NCI-H748 (cell line): ENCODE measurements around the gene ZFAND5.

Experiments used
- DNase-seq: peaks from one replicate; lab custom pipeline; 2025; ENCODE audit not compliant: unreplicated experiment; lab: John Stamatoyannopoulos, UW

The ZFAND5 gene

DNA sequence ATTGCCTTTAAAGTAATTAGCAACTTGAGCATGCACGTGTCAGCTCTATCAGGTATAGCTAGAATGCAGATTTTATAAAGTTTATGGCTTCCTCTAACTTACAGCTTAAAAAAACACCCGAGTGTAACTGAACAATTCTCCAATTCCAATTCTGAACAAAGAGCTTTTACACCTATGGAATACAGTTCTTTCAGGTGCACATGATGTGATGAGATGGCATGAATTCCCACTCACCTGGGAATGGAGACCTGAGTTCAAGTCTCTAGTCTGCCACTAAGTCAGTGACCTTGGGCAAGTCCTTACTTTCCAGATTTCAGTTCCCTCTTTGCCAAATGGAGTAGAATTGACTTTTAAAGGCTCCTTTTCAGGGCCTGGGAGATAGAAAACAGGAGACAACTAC lies 1.8 kb downstream of the ZFAND5 start:
- peak; percentile 14 for DNase-seq

DNA sequence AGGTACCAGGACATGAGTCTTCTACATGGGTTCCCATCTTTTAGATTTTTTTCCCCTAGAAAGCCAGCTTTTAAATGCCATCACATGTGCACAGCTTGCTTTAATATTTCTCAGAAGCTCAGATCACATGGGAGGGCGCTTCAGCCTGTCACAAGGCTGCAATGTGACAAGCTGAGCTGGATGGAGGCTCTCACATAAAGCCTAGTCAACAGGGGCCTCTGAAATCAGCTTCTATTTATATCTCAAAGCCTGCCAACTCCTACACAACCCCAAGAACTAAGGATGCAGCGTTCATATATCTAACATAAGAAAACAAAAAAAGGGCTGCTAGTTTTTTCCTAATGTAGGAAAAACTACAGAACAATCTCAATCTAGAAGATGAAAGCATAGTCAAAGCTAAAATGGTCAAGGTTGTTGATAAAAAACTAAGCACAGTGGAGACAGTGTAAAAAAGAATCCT lies 2.3 kb downstream of the ZFAND5 start:
- DNase-seq, result peak; percentile 59

DNA sequence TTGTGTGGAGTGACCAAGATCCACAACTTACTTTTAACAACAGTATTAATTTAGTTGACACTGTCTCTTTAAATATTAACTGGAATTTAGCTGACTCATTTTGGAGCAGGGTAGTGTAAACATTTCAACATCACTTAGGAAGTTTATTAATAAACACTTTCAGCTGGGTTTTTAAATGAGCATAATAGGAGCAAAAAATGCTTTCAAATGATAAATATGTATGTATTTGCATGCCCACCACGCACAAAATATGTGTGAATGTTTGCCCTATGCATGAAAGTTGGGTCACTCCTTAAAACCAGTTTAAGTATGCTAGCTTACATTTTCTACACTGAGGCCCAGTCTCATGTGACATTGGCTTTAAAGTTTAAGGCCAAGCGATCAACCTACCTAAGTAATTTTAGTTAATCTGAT lies 2.9 kb downstream of the ZFAND5 start:
- no peak for DNase-seq

- DNase-seq, result no peak
Measured at GRCh38 chr9:72361217-72361616, 3.8 kb downstream of the ZFAND5 start.

DNA sequence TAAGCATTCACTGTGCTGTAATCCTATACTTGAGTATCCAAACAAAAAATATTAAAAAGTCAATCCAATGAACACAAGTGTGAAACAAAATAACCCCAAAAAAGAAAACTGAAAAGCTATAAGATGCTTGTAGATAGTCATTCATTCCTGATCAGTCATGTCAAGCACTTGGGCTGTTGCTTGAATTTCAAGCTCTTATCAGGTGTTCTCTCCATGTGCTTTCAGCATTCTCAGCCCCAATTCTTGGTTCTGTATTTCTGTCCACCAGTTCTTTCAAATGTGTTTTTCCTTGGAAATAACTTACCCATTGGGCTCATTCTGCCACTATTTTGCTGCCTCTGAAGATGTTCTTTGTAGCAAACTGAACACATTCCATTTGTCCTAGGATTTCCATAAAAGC lies 4.7 kb downstream of the ZFAND5 start:
- no peak for DNase-seq

GRCh38 chr9:72356041-72356582 lies 8.9 kb downstream of the ZFAND5 start:
- DNase-seq, result no peak

DNA sequence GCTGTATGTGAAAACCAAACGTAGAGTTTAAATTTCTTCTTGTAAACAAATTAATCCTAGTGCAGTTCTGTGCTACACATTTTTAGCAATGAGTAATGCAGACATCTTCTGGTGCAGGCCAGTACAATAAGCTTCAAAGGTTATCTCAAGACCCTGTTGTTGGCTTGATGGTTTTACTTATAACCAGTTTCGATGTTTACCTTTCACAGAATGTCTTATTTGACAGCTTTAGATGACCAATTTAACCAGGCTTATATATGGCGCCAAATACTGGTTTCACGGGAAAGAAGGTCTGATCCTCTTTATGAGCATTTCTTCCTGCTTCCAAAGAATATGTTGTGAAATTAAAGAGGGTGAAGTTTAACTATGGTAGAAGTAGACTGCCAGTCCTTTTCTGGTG lies 9.9 kb downstream of the ZFAND5 start:
- no peak for DNase-seq

DNA sequence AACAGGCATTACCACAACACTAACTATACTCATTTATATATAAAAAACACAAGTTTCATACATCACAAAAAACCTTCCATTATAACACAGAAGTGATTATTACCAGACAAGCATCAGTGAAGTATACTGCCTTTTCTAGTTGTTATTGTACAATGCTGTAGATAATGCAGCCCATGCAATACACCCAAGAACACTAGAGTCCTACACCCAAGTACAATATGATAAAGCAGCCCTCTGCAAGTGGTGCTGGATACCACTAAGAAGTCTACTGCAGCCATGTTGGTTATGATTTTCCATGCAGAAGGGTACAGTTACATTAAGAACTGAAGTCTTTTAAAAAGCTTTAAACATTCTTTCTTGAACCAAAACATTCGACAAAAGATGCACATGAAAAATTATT lies 10.3 kb downstream of the ZFAND5 start:
- DNase-seq, result no peak

DNA sequence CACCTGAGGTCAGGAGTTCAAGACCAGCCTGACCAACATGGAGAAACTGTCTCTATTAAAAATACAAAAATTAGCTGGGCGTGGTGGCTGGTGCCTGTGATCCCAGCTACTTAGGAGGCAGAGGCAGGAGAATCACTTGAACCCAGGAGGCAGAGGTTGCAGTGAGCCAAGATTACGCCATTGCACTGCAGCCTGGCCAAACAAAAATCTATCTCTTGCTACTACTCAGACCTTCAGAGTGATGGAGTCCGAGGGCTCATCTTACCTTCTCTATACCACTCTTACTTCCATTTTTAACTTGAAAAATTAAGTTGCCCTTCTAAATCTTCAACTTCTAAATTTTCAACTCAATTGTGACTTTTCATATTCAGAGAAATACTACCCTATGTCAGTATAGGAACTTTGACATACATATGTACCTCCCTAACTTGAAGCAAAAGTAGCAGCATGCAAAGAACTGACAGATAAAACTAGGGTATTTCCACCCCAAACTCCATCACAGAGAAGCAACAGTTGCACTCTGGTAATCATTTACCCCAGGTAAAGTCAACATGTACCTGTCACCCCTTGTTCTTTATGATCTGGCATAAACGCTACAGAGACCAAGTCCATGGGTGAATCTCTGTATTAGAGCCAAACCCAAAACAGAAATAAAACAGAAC lies 11.4 kb downstream of the ZFAND5 start:
- no peak for DNase-seq

DNA sequence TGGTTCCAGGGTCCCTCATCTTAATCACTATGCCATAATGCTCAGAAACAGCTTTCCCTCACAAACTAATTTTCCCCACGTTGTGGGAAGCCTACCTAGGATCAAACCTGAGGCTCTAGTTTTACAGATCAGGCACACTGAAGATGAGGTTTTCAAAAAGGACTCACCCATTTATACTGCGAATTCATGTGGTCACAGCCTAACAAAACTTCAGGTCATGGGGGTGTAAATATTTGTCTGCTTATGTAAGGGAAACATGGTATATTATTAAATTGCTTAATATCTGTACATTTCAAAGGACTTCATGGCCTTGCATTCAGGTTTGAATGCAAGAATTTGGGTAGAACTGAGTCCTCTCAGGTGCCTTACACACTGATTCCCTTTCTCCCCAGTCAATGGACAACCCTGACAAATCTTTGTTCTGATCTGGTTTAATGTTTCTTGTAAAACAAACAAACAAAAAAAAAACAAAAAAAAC lies 12.1 kb downstream of the ZFAND5 start:
- no peak for DNase-seq

- no peak for DNase-seq
Measured at GRCh38 chr9:72351538-72352453, 13.2 kb downstream of the ZFAND5 start.

DNA sequence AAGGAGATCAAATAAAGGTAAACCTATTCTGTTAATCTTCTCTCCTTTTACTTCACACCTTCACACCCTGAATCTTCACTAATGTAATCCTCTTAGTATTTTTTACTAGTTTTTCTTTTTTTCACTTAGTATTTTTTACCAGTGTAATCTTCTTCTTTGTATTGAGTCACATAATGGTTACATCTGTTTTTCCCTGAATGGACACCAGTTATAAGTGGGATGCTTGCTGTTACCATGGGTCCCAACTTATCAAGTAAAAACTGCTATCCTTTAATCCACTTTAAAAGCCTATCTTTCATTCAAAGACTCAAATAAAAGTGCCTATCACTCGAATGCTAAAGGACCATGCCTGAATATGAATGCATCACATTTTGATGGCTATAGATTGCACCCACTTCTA lies 15.1 kb downstream of the ZFAND5 start:
- DNase-seq, result no peak

DNA sequence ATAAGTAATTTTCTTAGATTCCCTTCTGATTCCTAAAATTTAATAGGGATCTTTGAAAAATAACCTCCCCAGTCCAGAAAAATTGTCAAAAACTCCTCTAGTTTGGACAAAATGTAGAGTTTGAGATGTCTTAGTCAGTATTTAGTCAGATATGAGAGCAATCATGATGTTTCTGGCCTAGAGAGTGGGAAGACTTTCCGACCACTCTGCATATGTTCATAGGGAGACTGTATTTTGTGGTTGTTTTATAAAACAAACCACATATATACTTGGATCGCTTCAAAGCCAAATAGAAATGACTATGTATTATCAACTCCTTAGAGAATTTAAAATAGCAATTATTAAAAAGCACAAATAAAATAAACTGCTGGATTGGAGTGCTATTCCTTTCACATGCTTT lies 15.8 kb downstream of the ZFAND5 start:
- no peak for DNase-seq

GRCh38 chr9:72346333-72346732 lies 18.7 kb downstream of the ZFAND5 start:
- no peak for DNase-seq

DNA sequence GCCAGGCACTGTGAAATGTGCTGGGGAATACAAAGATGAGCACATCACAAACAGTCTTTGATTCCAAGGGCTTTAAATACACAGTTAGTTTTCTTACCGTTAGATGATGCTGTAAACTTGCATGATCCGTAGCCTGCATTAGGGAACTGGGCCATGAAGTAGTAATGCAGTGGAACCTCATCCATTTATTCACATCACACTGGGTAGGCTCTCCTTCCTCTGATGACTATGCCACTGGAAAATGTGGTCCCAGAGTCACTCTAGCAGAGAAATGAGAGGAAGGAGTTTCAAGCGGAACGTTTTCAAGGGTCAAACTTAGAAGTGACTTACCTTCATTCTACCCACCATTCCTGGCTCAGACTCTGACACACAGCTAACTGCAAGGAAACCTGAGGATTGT lies 26.4 kb downstream of the ZFAND5 start:
- no peak for DNase-seq

GRCh38 chr9:72337286-72337685 lies 27.7 kb downstream of the ZFAND5 start:
- DNase-seq, result no peak

DNA sequence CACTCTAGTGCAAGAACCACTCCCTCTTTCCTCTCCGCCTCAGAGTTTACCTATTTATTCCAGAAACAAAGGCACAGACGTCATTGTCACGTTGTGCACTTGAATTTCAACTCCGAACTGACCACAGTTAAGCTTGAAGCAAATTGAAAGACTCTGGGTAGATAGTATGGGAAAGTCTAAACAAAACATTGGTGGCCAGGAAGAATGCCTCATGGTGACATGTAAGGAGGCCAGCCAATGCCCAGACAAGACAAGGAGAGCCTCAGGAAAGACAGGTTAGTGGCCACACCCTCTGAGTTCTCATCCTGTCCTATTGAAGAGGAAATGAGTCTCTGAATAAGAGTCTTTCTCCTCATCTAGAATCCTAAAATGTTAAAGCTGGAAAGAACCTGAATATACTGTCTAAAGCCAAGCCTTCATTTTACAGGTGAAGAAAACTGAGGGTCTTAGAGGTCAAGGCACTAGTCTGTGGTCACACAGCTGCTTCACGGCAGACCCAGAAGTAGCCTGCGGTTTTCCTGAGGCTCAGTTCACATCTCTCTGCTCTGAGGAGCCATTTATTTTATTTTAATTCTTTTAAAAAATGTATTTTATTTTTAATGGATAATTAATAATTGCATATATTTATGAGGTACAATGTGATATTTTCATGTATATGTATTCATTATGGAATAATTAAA lies 30.2 kb downstream of the ZFAND5 start:
- no peak for DNase-seq

- DNase-seq, result no peak
Measured at GRCh38 chr9:72333709-72334108, 31.3 kb downstream of the ZFAND5 start.

DNA sequence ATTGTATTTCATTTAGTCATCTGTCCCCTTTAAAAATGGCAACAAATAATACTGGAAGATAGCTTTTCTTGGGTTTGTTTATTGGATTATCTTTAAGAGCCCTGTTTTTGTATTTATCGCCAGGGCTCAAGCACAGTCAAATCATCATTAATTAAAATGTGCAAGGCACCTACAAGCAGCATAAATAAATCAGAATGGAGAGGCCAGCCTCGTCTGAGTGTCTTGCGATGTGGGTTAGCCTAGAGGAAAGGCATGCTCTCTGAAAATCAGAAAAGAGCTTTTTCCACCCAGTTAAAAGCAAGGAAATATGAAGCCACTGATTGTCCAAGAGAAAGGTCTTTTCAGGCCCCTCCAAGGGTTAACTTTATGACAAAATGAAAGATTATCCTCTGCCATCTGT lies 31.8 kb downstream of the ZFAND5 start:
- DNase-seq, result no peak

GRCh38 chr9:72332351-72332750 lies 32.7 kb downstream of the ZFAND5 start:
- DNase-seq, result no peak

DNA sequence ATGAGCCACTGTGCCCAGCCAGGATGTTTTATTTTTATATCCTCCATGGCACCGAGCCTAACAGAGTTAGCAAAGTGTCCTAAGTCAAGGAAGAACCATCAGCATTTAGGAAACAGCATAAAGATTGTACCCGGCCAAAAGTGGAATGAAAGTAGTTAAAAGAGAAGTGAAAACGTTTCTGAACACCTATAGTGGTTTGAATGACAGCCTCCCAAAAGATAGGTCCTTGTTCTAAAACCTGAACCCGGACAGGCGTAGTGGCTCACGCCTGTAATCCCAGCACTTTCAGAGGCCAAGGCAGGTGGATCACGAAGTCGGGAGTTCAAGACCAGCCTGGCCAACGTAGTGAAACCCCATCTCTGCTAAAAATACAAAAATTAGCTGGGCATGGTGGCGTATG lies 37.4 kb downstream of the ZFAND5 start:
- no peak for DNase-seq
